DMS153 treated with DMSO at 0.1 percent for 48 hours (cell line): Measurements from ENCODE around the gene ARHGAP25.

Experiments
- DNase-seq: peaks from one replicate; lab custom pipeline; 2025; ENCODE audit not compliant: unreplicated experiment; lab: John Stamatoyannopoulos, UW

Gene ARHGAP25

GRCh38 chr2:68741238-68741637 is 6.6 kb downstream of the ARHGAP25 start:
- no peak for DNase-seq

GRCh38 chr2:68741805-68742306 is 7.2 kb downstream of the ARHGAP25 start:
- DNase-seq, result no peak

GRCh38 chr2:68742626-68743415 is 8.2 kb downstream of the ARHGAP25 start:
- DNase-seq, result no peak

- DNase-seq, result no peak
Measured at GRCh38 chr2:68743531-68743930, 8.9 kb downstream of the ARHGAP25 start.

- DNase-seq, result no peak
Measured at GRCh38 chr2:68744366-68744912, 9.8 kb downstream of the ARHGAP25 start.

- no peak for DNase-seq
Measured at GRCh38 chr2:68745006-68745405, 10.4 kb downstream of the ARHGAP25 start.

GRCh38 chr2:68746408-68746807 is 11.8 kb downstream of the ARHGAP25 start:
- DNase-seq, result no peak

GRCh38 chr2:68747413-68747812 is 12.8 kb downstream of the ARHGAP25 start:
- no peak for DNase-seq

GRCh38 chr2:68747900-68748299 is 13.3 kb downstream of the ARHGAP25 start:
- no peak for DNase-seq

GRCh38 chr2:68748568-68748967 is 14.0 kb downstream of the ARHGAP25 start:
- no peak for DNase-seq

GRCh38 chr2:68749345-68749744 is 14.7 kb downstream of the ARHGAP25 start:
- no peak for DNase-seq

- no peak for DNase-seq
Measured at GRCh38 chr2:68750592-68751396, 16.2 kb downstream of the ARHGAP25 start.

- DNase-seq, result peak; percentile 90
Measured at GRCh38 chr2:68751397-68752339, 17.1 kb downstream of the ARHGAP25 start.

- no peak for DNase-seq
Measured at GRCh38 chr2:68753318-68753717, 18.7 kb downstream of the ARHGAP25 start.

- DNase-seq, result peak; percentile 22
Measured at GRCh38 chr2:68755071-68755470, 20.5 kb downstream of the ARHGAP25 start.

- DNase-seq, result no peak
Measured at GRCh38 chr2:68756178-68756577, 21.6 kb downstream of the ARHGAP25 start.

- DNase-seq, result no peak
Measured at GRCh38 chr2:68757081-68757480, 22.5 kb downstream of the ARHGAP25 start.

- DNase-seq, result no peak
Measured at GRCh38 chr2:68762100-68762499, 27.5 kb downstream of the ARHGAP25 start.

GRCh38 chr2:68762665-68763064 is 28.1 kb downstream of the ARHGAP25 start:
- no peak for DNase-seq

GRCh38 chr2:68764041-68764805 is 29.6 kb downstream of the ARHGAP25 start:
- DNase-seq, result no peak
